ENCODE results near the gene OR2T29.

GRCh38 chr1:248611883-248612414 is 49.4 kb upstream of the OR2T29 start:
- no peak for TF ChIP-seq POLR2A (IDR thresholded peaks at IDR 0.05)
- no peak for TF ChIP-seq CTCF (IDR thresholded peaks at IDR 0.05)

All from heart left ventricle (tissue), 13 donors.